HG03571 (cell line): ENCODE measurements around the gene LYPD4.

Source experiments
- ATAC-seq: cut with Tn5 transposase; IDR thresholded peaks from one replicate; pipeline ENCODE4 v1.9.1; 2021; ENCODE audit not compliant: unreplicated experiment

Gene LYPD4

GRCh38 chr19:41853344-41853743, 8.9 kb upstream of the LYPD4 start:
- no peak for ATAC-seq

- ATAC-seq = no peak
Measured at GRCh38 chr19:41851456-41851855, 7.0 kb upstream of the LYPD4 start.

- ATAC-seq = no peak
Measured at GRCh38 chr19:41850381-41850780, 5.9 kb upstream of the LYPD4 start.

- ATAC-seq = no peak
Measured at GRCh38 chr19:41849067-41849466, 4.6 kb upstream of the LYPD4 start.

GRCh38 chr19:41848666-41849065, 4.2 kb upstream of the LYPD4 start:
- ATAC-seq = no peak

DNA sequence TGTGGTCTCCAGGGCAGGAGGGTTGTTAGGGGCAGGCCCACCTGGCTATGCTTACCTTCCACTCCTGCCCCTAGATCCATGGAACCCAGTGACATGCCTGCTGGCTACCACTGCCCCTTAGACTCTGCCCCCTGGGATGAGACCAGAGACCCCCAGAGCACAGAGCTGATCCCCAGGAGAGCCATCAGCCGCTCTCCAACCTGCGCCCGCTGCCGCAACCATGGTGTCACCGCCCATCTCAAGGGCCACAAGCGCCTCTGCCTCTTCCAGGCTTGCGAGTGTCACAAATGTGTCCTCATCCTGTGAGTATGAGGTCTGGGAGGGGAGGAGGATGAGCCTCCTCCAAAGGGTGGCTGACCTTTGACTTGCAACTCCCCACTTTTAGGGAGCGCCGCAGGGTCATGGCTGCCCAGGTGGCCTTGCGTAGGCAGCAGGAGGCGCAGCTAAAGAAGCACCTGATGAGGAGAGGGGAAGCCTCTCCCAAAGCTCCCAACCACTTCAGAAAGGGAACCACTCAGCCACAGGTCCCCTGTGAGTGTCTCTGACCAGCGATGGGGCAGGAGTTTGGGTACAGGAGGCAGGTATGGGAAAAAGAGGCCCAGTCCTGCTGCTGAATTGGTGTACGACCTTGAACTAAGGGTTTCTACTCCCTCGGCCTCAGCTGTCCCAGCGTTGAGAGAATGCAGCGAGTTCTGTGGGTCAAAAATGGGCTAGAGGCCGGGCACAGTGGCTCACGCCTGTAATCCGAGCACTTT, 3.0 kb upstream of the LYPD4 start:
- no peak for ATAC-seq

- ATAC-seq = no peak
Measured at GRCh38 chr19:41845051-41845590, 638 bp upstream of the LYPD4 start.

DNA sequence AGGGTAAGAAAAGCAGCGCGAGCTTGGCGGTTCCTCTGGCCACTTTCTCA, 343 bp upstream of the LYPD4 start, which contains the start of gene DMRTC2:
Gene DMRTC2 (plus strand): TSS at position 42 of the 50 bp plus-strand sequence. CDS start 2,387 bp downstream, outside the sequence.
- no peak for ATAC-seq

DNA sequence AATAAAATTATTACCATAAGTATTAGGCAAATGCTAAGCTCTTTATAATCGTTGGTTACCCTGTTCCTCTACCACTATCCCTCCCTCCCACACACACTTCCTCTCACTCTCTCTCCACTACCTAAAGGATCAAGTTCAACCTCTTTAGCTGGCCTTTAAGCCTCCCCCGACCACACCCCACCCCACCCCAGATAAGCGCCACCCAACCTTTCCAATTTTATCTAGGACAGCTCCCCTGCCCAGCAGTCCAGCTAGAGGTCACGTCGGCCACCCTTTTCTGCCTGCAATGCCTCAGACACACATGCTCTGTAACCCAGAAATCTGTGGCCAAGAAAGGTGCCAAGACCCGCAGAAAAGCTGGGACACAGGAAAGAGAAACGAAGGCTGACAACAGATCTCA, 1.1 kb downstream of the LYPD4 start:
- ATAC-seq = no peak

DNA sequence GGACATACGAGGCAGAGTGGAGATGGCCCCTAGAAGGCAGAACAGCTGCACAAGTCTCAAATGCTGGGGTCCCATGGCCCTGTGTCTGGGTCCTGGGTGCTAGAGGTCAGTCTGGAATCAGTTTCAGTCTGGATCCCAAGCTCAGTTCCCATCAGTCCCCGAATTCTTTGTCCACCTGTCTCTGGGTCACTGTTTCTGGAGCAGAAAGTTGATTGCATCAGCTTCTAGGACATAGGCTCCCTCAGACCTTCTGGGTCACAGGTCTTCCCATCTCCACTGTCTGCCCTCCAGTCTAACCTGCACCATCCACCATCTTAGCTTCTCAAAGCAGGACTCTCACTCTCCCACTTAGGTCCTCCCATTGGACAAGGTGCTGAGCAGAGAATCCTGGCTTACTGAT, 5.3 kb downstream of the LYPD4 start:
- ATAC-seq = no peak

GRCh38 chr19:41837981-41838708, 6.3 kb downstream of the LYPD4 start:
- no peak for ATAC-seq

GRCh38 chr19:41821003-41821735, 23.3 kb downstream of the LYPD4 start:
- ATAC-seq = no peak

DNA sequence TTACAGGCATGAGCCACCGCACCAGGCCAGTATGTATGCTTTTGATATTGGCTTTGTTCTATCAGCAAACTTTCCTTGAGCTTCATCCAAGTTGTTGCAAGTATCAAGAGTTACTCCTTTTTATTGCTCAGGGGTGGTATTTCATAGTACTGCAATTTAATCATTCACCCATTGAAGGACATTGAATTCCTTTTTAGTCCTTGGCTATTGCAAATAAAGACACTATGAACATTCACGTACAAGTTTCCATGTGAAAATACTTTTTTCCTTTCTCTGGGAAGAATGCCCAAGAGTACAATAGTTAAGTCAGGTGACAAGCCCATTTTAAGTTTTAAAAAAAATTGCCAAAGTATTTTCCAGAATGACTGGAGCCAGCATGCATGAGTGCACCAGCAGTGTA, 27.7 kb downstream of the LYPD4 start:
- ATAC-seq = no peak

DNA sequence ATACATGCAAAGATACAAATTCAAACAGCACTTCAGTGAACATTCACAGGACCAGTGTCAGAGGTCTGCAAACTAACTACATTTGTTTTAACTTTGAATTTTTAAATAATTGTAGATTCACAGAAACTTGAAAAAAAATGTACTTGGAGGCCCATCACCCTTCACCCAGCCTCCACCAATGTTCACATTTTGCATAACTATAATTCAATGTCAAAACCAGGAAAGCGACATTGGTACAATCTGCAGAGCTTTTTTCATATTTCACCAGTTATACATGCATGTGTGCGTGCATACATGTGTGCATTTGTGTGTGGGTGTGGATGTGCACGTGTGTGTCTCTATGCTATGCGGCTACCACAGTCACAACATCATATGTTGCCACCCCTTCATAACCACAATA, 29.2 kb downstream of the LYPD4 start:
- ATAC-seq = no peak

DNA sequence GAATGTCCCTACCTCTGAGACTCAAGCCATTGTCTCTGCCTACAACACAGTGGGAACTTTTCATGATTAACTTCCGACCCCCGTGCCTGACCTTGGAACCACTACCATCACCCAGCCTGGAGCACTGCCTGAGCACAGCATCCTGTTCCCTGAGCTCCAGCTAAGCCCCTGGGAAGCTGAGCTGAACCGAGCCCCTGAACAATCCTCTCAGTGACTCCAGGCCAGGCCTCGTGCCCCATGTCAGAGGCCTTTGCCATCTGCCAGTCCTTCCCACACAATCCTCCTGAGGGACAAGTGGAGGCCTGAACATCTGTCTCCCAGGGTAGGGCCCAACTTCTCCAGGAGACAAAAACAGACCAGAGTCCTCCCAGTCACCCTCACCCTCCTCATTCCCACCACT, 30.6 kb downstream of the LYPD4 start:
- no peak for ATAC-seq

GRCh38 chr19:41811981-41812380, 32.5 kb downstream of the LYPD4 start:
- no peak for ATAC-seq

GRCh38 chr19:41811036-41811435, 33.4 kb downstream of the LYPD4 start:
- no peak for ATAC-seq

DNA sequence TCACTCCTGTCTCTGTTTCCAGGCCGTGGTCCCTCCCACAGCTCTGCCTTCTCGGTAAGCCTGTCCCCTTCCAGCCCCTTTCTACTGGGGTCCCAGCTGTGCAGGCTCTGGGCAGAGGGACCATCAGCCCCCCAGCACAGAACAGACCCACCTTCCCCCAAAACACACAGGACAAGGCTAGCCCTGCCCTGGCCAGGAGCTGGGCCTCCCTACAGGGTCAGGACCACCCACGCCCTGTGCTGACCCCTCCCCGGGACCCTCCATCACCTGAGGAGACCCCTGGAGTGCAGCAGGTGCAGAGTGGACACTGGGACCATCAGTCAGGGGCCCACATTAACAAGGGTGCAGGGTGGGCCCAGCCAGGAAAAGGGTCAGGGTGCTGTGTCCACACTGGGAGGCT, 34.2 kb downstream of the LYPD4 start:
- no peak for ATAC-seq

DNA sequence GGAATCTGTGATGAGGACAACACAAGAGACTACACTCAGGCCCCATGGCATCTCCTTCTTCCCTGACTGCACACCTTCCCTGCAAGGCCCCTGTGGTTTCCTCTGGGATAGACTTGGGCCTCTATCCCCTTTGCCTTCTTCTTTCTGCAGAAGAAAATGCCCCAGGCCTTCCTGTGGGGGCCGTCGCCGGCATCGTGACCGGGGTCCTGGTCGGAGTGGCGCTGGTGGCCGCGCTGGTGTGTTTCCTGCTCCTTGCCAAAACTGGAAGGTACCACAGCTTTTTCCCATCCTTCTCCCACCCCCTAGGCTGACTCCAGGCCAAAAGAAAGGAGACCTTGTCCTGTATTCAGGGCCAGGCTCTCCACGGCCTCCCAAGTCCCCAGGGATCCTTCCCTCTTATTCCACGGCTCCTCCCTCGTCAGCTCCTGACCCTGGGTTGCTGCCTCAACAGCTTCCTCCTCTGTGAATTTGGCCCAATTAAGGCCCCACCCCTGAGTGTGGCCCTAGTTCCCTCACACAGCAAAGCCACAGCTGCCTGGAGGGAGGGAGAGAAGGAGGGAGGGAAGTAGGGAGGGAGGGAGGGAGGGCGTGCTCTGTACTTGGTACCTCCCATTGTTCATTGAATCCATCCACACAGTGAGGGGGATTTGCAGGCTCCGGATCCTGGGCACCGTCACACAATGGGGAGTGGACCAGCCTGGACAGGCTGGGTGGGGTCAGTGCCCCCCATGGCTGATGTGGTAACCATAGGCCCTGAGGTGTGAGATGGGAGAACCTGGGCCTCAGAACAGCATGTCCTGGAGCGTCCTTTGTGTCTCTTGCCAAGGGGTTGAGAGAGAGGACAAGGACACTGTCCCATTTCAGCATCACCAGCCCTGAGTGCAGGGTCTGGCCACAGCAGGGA, 35.6 kb downstream of the LYPD4 start:
- no peak for ATAC-seq

GRCh38 chr19:41807176-41807575, 37.3 kb downstream of the LYPD4 start:
- ATAC-seq = no peak

DNA sequence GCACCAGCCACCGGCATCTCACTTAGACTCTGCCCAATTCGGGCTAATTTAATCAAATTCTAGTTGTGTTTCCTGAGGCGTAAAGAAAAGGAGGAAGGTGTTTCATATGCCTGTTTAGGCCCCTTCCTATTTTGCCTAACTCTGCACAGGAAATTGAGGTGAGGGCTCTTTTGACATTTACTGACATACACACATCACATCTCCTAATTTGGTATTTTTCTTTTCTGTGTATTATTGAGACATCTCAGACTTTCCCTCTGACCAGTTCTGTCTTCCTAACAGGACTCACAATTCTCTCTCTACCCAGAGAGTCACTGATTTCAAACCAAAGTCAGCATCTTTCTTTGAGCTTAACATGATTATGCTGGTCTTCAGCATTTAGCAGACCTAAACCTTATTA, 40.1 kb downstream of the LYPD4 start:
- ATAC-seq = no peak
